Small intestine (tissue), 7 donors: ENCODE data around the gene KIAA1549. TPM values are rescaled to one million over a fixed set of nuclear protein-coding genes. Genes with fewer than 3 reads are reported as not detected.

Experiments
- DNase-seq, 2 donors: peaks; one replicate each; pipeline versions ENCODE4 v3.0.0 to v3.0.0-alpha.2; 2013
- FAIRE-seq: peaks from 2 replicates; lab custom pipeline; 2012; peaks lifted over from hg19 to GRCh38; lab: Jason Lieb, UNC
- H3K27ac ChIP-seq, 3 donors: one replicate each; pipeline ENCODE4 v1.5.1; 2013; ENCODE audit warnings: low read length in 2 of 3, mild to moderate bottlenecking in 2 of 3, control low read depth in 1 of 3, inconsistent platforms in 1 of 3, low read depth in 1 of 3, moderate library complexity in 1 of 3
- H3K27me3 ChIP-seq, 3 donors: one replicate each; pipeline ENCODE4 v1.6.1; 2013; ENCODE audit warnings: low read length in 3 of 3, inconsistent platforms in 1 of 3; ENCODE audit not compliant: control insufficient read depth in 3 of 3, insufficient read depth in 3 of 3
- H3K36me3 ChIP-seq, 3 donors: one replicate each; pipeline ENCODE4 v1.6.1; 2013; ENCODE audit warnings: low read length in 3 of 3, inconsistent platforms in 1 of 3, low read depth in 1 of 3, mild to moderate bottlenecking in 1 of 3, moderate library complexity in 1 of 3; ENCODE audit not compliant: control insufficient read depth in 3 of 3, insufficient read depth in 2 of 3
- H3K4me1 ChIP-seq, 3 donors: one replicate each; pipeline ENCODE4 v1.6.1; 2013; ENCODE audit warnings: low read length in 2 of 3, inconsistent platforms in 1 of 3, low read depth in 1 of 3, mild to moderate bottlenecking in 1 of 3, moderate library complexity in 1 of 3; ENCODE audit not compliant: control insufficient read depth in 3 of 3, insufficient read depth in 2 of 3
- H3K4me3 ChIP-seq, 3 donors: one replicate each; pipeline ENCODE4 v1.5.1; 2013; ENCODE audit warnings: low read length in 3 of 3, control low read depth in 1 of 3, inconsistent platforms in 1 of 3, low read depth in 1 of 3, mild to moderate bottlenecking in 1 of 3, moderate library complexity in 1 of 3
- H3K9me3 ChIP-seq, 2 donors: one replicate each; pipeline ENCODE4 v1.6.1; 2013; ENCODE audit warnings: low read depth in 1 of 2, low read length in 1 of 2; ENCODE audit not compliant: control insufficient read depth in 2 of 2, insufficient read depth in 1 of 2
- WGBS, 3 donors: extraction: QIAGEN DNeasy Blood & Tissue Kit; methylation state at CpG; one replicate each; pipeline ENCODE4 v1.1.7; 2013; 5-methylcytosine and 5-hydroxymethylcytosine counted together
- polyA plus RNA-seq, 4 donors: library from polyadenylated mRNA; stranded (reverse) in 3 of 4; unstranded in 1 of 4; fragments of 200-250 nt in 3 of 4; fragments of 120-200 nt in 1 of 4; gene quantifications; one replicate each; pipeline versions ENCODE4 v1.2.1 to v1.2.3, GENCODE V29; 2013
- donor health status: healthy with polysubstance abuse.
- donor health status: control.
- donor health status: control.
- donor health status: Bipolar disorder and iron deficiency.
- donor health status: healthy.

KIAA1549 gene
- polyA plus RNA-seq, 4 donors: under 0.01 to 2.7 (median 1.2) TPM

DNA sequence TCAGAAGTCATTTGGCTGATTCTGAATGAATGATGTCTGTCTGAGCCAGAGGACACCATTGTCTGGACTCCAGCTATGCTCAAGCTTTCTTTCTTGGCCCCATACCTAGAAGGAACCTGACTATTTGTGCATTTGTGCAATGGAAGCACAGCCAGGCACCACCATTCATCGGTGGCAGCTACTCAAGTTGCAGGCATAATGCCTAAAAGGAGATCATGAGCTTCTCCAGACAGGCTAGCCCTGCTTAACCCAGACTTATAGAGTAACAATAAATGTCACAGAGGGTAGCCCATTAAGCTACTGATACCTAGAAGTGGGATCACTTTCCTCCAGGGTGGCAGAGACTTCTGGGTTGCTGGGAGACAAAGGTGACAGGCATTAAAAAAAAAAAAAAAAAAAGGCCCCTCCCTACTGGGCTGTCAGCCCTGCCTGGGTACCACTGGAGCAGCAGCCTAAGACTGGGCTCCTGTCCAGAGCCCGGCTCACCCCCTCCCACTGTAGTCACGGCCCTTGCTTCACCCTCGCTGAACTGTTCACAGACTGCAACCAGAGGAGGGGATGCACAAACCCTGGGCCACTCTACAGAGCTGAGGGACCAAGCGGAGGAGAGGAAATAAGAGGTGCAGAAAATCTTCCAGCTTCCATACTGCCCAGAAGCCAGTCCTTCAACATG, 107.8 kb downstream of the KIAA1549 start:
- H3K9me3 ChIP-seq: peaks cover 0 to 2% of the 10 kb centered on the region in 2 donors
- WGBS, 3 donors: 82 to 90% (median 87%) methylated on average over 5 of the region's 5 CpGs
- FAIRE-seq (no peak), DNase-seq (no peak)
- H3K27ac ChIP-seq: no peak overlapping the region
- no peaks in the 10 kb centered on the region for H3K27me3 ChIP-seq
- no peak overlapping the region for H3K4me3 ChIP-seq
- no peaks in the 10 kb centered on the region for H3K4me1 ChIP-seq
- peaks cover 0 to 31% (median 6%) of the 10 kb centered on the region in 3 donors for H3K36me3 ChIP-seq

GRCh38 chr7:138872576-138872975, 108.6 kb downstream of the KIAA1549 start:
- 89 to 95% (median 91%) methylated on average over 4 of the region's 4 CpGs for WGBS, 3 donors
- Histone ChIP-seq H3K4me3 (no peak overlapping the region), H3K27me3 (no peaks in the 10 kb centered on the region), H3K27ac (no peak overlapping the region), H3K36me3 (peaks cover 0 to 35% (median 6%) of the 10 kb centered on the region in 3 donors), H3K4me1 (no peaks in the 10 kb centered on the region), H3K9me3 (peaks cover 0 to 2% of the 10 kb centered on the region in 2 donors)
- DNase-seq (peak in 1 of 2 donors; percentile 17), FAIRE-seq (no peak)

DNA sequence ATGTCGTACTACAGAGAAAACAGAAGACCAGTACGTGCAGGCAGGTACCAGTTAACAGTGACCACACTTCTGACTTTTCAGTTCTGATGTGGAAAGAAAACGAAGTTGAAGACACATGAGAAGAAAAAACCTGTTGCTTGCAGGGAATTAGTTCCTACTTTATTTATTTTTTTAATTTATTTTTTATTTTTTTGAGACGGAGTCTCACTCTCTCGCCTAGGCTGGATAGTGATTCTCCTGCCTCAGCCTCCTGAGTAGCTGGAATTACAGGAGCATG, 109.4 kb downstream of the KIAA1549 start:
- Histone ChIP-seq H3K27ac (no peak overlapping the region), H3K9me3 (peaks cover 0 to 2% of the 10 kb centered on the region in 2 donors), H3K4me3 (no peak overlapping the region), H3K27me3 (no peaks in the 10 kb centered on the region), H3K4me1 (no peaks in the 10 kb centered on the region), H3K36me3 (peaks cover 0 to 36% (median 6%) of the 10 kb centered on the region in 3 donors)
- 89 to 97% (median 93%) methylated on average over 5 of the region's 5 CpGs for WGBS, 3 donors
- FAIRE-seq: no peak
- DNase-seq: no peak

DNA sequence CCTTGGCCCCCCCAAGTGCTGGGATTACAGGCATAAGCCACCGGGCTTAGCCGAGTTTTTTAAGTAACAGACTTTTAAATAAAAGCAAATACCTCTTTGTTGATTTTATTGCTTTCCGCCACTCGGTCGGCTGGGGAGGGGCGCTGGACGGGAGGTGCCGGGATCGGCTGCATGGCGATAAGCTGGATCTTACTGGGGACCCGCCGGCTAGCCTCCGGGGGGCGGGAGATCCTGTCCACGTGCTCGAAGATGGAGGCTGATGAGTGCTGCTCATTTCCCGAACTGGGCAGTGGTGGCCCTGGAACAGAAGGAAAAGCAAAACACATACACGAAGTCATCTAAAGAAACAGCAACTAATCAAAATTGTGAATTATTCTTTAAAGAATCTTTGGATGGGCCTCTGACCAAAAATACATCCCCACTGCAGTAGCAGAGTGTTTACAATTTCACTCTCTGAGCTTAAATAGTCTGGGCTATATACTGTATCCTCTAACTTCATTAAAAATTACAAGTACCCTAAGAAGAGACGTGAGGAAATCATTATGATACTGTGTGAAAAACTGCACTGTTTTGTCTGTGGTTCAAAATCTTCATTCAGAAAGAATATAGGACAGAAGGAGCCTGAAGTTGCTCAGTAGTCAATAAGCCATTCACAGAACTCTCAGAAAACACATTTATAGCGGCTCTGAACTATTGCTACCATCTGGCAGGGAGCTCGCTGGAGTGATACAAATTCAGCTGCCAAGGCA, 110.0 kb downstream of the KIAA1549 start:
- DNase-seq: no peak
- H3K9me3 ChIP-seq: peaks cover 0 to 2% of the 10 kb centered on the region in 2 donors
- H3K27me3 ChIP-seq: no peaks in the 10 kb centered on the region
- H3K36me3 ChIP-seq: peaks cover 0 to 38% (median 6%) of the 10 kb centered on the region in 3 donors
- no peak overlapping the region for H3K4me3 ChIP-seq
- no peaks in the 10 kb centered on the region for H3K4me1 ChIP-seq
- H3K27ac ChIP-seq: no peak overlapping the region
- no peak for FAIRE-seq
- WGBS, 3 donors: 93 to 96% (median 94%) methylated on average over 21 of the region's 21 CpGs

- Histone ChIP-seq H3K36me3 (peaks cover 0 to 36% (median 6%) of the 10 kb centered on the region in 3 donors), H3K4me1 (no peaks in the 10 kb centered on the region), H3K4me3 (no peak overlapping the region), H3K27me3 (no peaks in the 10 kb centered on the region), H3K9me3 (peaks cover 0 to 2% of the 10 kb centered on the region in 2 donors), H3K27ac (no peak overlapping the region)
- DNase-seq: no peak
- FAIRE-seq: no peak
- WGBS, 3 donors: 97% methylated on average over 30 of the region's 30 CpGs
These were observed 111.8 kb downstream of the KIAA1549 start for GRCh38 chr7:138869353-138869752.

DNA sequence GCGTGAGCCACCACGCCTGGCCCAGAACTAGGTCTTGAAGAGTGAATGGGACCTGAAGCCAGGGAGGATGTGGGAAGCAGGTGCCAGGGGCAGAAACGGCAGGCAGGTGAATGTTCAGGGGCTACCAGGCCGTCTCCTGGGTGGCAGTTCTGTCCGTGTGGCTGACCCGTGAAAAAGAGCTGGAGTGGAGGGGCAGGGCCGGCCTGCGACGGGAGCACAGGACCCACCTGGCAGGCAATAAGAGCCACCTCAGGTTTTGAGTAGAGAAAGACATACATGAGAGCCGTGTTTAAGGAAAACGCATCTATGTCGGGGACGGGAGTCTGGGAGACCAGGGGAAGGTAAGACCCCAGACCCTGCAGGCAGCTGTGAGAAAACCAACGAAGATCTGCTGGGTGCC, 112.5 kb downstream of the KIAA1549 start:
- no peaks in the 10 kb centered on the region for H3K27me3 ChIP-seq
- H3K36me3 ChIP-seq: peaks cover 0 to 42% (median 6%) of the 10 kb centered on the region in 3 donors
- H3K9me3 ChIP-seq: peaks cover 0 to 2% of the 10 kb centered on the region in 2 donors
- no peak overlapping the region for H3K4me3 ChIP-seq
- 92 to 95% (median 93%) methylated on average over 14 of the region's 14 CpGs for WGBS, 3 donors
- no peak for FAIRE-seq
- DNase-seq: no peak
- H3K4me1 ChIP-seq: no peaks in the 10 kb centered on the region
- H3K27ac ChIP-seq: no peak overlapping the region

DNA sequence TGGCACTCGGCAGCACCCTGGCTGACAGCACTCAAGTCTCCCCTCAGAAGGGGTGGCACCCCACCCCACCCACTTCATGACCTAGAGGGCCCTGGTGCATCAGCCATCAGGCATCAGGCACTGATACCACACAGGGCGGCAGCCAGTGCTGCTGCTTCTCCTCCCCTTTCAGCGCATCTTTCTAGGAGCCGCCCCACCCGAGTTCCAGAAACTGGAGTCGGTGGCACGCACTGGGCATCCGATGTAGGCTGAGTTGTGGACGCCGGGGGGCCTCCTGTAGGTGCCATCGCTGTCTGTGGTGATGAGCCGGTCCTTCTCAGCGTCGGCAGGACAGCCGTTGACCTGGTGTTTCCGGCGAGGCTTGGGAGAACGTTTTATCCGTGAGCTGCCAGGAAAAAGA, 113.4 kb downstream of the KIAA1549 start:
- H3K9me3 ChIP-seq: peaks cover 0 to 2% of the 10 kb centered on the region in 2 donors
- peaks cover 0 to 42% (median 6%) of the 10 kb centered on the region in 3 donors for H3K36me3 ChIP-seq
- DNase-seq: no peak
- FAIRE-seq: no peak
- H3K4me1 ChIP-seq: no peaks in the 10 kb centered on the region
- H3K27ac ChIP-seq: no peak overlapping the region
- no peaks in the 10 kb centered on the region for H3K27me3 ChIP-seq
- no peak overlapping the region for H3K4me3 ChIP-seq
- WGBS, 3 donors: 94 to 96% (median 94%) methylated on average over 17 to 19 of the region's 19 CpGs

GRCh38 chr7:138866353-138866752, 114.8 kb downstream of the KIAA1549 start:
- FAIRE-seq (no peak), DNase-seq (no peak)
- H3K27me3 ChIP-seq: no peaks in the 10 kb centered on the region
- WGBS, 3 donors: 95 to 96% (median 96%) methylated on average over 9 of the region's 9 CpGs
- no peaks in the 10 kb centered on the region for H3K9me3 ChIP-seq
- H3K27ac ChIP-seq: no peak overlapping the region
- no peak overlapping the region for H3K4me3 ChIP-seq
- H3K4me1 ChIP-seq: no peaks in the 10 kb centered on the region
- peaks cover 0 to 42% (median 6%) of the 10 kb centered on the region in 3 donors for H3K36me3 ChIP-seq
